ENCODE data around the gene KRT39.

- TF ChIP-seq CTCF (IDR thresholded peaks at IDR 0.05; ENCODE audit: borderline replicate concordance, extremely low read depth, low read length, poor library complexity, severe bottlenecking): no peak
- TF ChIP-seq EZH2 (IDR thresholded peaks at IDR 0.05; ENCODE audit: borderline replicate concordance, low read depth, low read length, severe bottlenecking): no peak
Measured at GRCh38 chr17:40950176-40950575, 16.6 kb downstream of the KRT39 start.

Measured in DND-41 (cell line).